H9 (cell line): ENCODE data around the gene TEC. TPM values are rescaled to one million over a fixed set of nuclear protein-coding genes. Genes with fewer than 3 reads are reported as not detected.

Experiments
- DNase-seq: peaks from one replicate; pipeline ENCODE4 v3.0.0-alpha.2; 2017
- H2AFZ ChIP-seq: one replicate; pipeline ENCODE4 v1.6.1; 2013; ENCODE audit warnings: mild to moderate bottlenecking, low read length, control low read depth, moderate library complexity
- H2AK5ac ChIP-seq: 2 replicates; pipeline ENCODE4 v1.6.1; 2013; ENCODE audit warnings: low read length, control low read depth, mixed read lengths; ENCODE audit not compliant: insufficient read length
- H2BK120ac ChIP-seq: one replicate; pipeline ENCODE4 v1.6.1; 2013; ENCODE audit warnings: low read depth, mild to moderate bottlenecking, low read length, control low read depth, inconsistent platforms; ENCODE audit not compliant: poor library complexity, severe bottlenecking
- H2BK12ac ChIP-seq: 2 replicates; pipeline ENCODE4 v1.6.1; 2013; ENCODE audit warnings: low read length, control low read depth, mixed read lengths, low read depth; ENCODE audit not compliant: insufficient read length
- H2BK15ac ChIP-seq: 2 replicates; pipeline ENCODE4 v1.6.1; 2013; ENCODE audit warnings: low read depth, low read length, control low read depth
- H2BK20ac ChIP-seq: one replicate; pipeline ENCODE4 v1.6.1; 2013; ENCODE audit warnings: low read depth, mild to moderate bottlenecking, low read length, control low read depth, inconsistent platforms; ENCODE audit not compliant: poor library complexity, severe bottlenecking
- H2BK5ac ChIP-seq: 2 replicates; pipeline ENCODE4 v1.6.1; 2013; ENCODE audit warnings: low read length, control low read depth, mixed read lengths; ENCODE audit not compliant: insufficient read length
- H3K14ac ChIP-seq: 2 replicates; pipeline ENCODE4 v1.6.1; 2013; ENCODE audit warnings: low read length, control low read depth; ENCODE audit not compliant: insufficient read depth
- H3K18ac ChIP-seq: 2 replicates; pipeline ENCODE4 v1.6.1; 2013; ENCODE audit warnings: low read depth, mild to moderate bottlenecking, mixed read lengths, low read length, control low read depth; ENCODE audit not compliant: insufficient read length
- H3K23ac ChIP-seq: 2 replicates; pipeline ENCODE4 v1.6.1; 2013; ENCODE audit warnings: low read length, control low read depth, mixed read lengths, low read depth; ENCODE audit not compliant: insufficient read length
- H3K23me2 ChIP-seq: 2 replicates; pipeline ENCODE4 v1.6.1; 2013; ENCODE audit warnings: low read depth, mild to moderate bottlenecking, mixed read lengths, low read length, control low read depth; ENCODE audit not compliant: insufficient read length, poor library complexity, severe bottlenecking
- H3K27ac ChIP-seq: 2 replicates; pipeline ENCODE4 v1.5.1; 2013; ENCODE audit warnings: low read length, control low read depth, mixed read lengths, low read depth; ENCODE audit not compliant: insufficient read length
- H3K27me3 ChIP-seq: 2 replicates; pipeline ENCODE4 v1.6.1; 2013; ENCODE audit warnings: low read length, control low read depth, inconsistent platforms; ENCODE audit not compliant: insufficient read depth
- H3K4ac ChIP-seq: 2 replicates; pipeline ENCODE4 v1.6.1; 2013; ENCODE audit warnings: low read depth, mild to moderate bottlenecking, control low read depth, inconsistent platforms, low read length, moderate library complexity
- H3K4me1 ChIP-seq: 2 replicates; pipeline ENCODE4 v1.6.1; 2013; ENCODE audit warnings: low read length, control low read depth, inconsistent platforms; ENCODE audit not compliant: insufficient read depth
- H3K4me2 ChIP-seq: 2 replicates; pipeline ENCODE4 v1.6.1; 2013; ENCODE audit warnings: low read length, control low read depth, mixed read lengths; ENCODE audit not compliant: insufficient read length, insufficient read depth
- H3K56ac ChIP-seq: 2 replicates; pipeline ENCODE4 v1.6.1; 2013; ENCODE audit warnings: low read depth, mild to moderate bottlenecking, mixed read lengths, low read length, control low read depth; ENCODE audit not compliant: insufficient read length
- H3K79me1 ChIP-seq: 2 replicates; pipeline ENCODE4 v1.6.1; 2013; ENCODE audit warnings: low read depth, mild to moderate bottlenecking, moderate library complexity, low read length, control low read depth, inconsistent platforms; ENCODE audit not compliant: insufficient read depth, poor library complexity, severe bottlenecking
- H3K79me2 ChIP-seq: 2 replicates; pipeline ENCODE4 v1.6.1; 2013; ENCODE audit warnings: low read length, control low read depth, inconsistent platforms; ENCODE audit not compliant: insufficient read depth
- H3K9ac ChIP-seq: 2 replicates; pipeline ENCODE4 v1.6.1; 2013; ENCODE audit warnings: low read length, control low read depth, mixed read lengths; ENCODE audit not compliant: insufficient read length; ENCODE audit errors: extremely low read depth
- H3K9me3 ChIP-seq: one replicate; pipeline ENCODE4 v1.6.1; 2013; ENCODE audit warnings: low read depth, low read length, inconsistent platforms; ENCODE audit not compliant: control insufficient read depth
- H3T11ph ChIP-seq: one replicate; pipeline ENCODE4 v1.6.1; 2013; ENCODE audit warnings: mild to moderate bottlenecking, low read length, control low read depth, inconsistent platforms
- H4K20me1 ChIP-seq: one replicate; pipeline ENCODE4 v1.6.1; 2013; ENCODE audit not compliant: control insufficient read depth, insufficient read length, insufficient read depth
- H4K5ac ChIP-seq: 2 replicates; pipeline ENCODE4 v1.6.1; 2013; ENCODE audit warnings: low read depth, mild to moderate bottlenecking, mixed read lengths, low read length, control low read depth; ENCODE audit not compliant: insufficient read length
- H4K8ac ChIP-seq: replicated peaks from 2 replicates; pipeline ENCODE4 v1.6.1; 2013; ENCODE audit warnings: low read length, control low read depth, mixed read lengths, low read depth; ENCODE audit not compliant: insufficient read length
- H4K91ac ChIP-seq: 2 replicates; pipeline ENCODE4 v1.6.1; 2013; ENCODE audit warnings: low read depth, mild to moderate bottlenecking, moderate library complexity, mixed read lengths, low read length, control low read depth; ENCODE audit not compliant: insufficient read length
- H3K27ac Mint-ChIP-seq, 3 experiments: 2 replicates in 2 of 3; 3 replicates in 1 of 3; pipeline ENCODE4 v1.8.0; 2020 to 2021; ENCODE audit warnings: mixed read lengths in 3 of 3, mild to moderate bottlenecking in 1 of 3, moderate library complexity in 1 of 3
- H3K27me3 Mint-ChIP-seq: 2 replicates; pipeline ENCODE4 v1.8.0; 2021; ENCODE audit warnings: low read depth, mild to moderate bottlenecking, moderate library complexity, mixed read lengths
- H3K36me3 Mint-ChIP-seq, 3 experiments: 2 replicates in 2 of 3; 3 replicates in 1 of 3; pipeline ENCODE4 v1.8.0; 2020 to 2021; ENCODE audit warnings: low read depth in 3 of 3, mixed read lengths in 3 of 3; ENCODE audit not compliant: insufficient read depth in 1 of 3
- H3K4me1 Mint-ChIP-seq, 2 experiments: 2 replicates each; pipeline ENCODE4 v1.8.0; 2020; ENCODE audit warnings: mixed read lengths in 2 of 2
- H3K4me3 Mint-ChIP-seq, 2 experiments: 2 replicates in 1 of 2; 3 replicates in 1 of 2; pipeline ENCODE4 v1.8.0; 2020 to 2021; ENCODE audit warnings: mild to moderate bottlenecking in 2 of 2, mixed read lengths in 2 of 2, moderate library complexity in 1 of 2
- H3K9me3 Mint-ChIP-seq, 2 experiments: 2 replicates in 1 of 2; 3 replicates in 1 of 2; pipeline ENCODE4 v1.8.0; 2020; ENCODE audit warnings: mild to moderate bottlenecking in 2 of 2, mixed read lengths in 2 of 2, moderate library complexity in 1 of 2
- WGBS: extraction: QIAGEN DNeasy Blood & Tissue Kit; methylation state at CpG from one replicate; pipeline ENCODE4 v1.1.7; 2013; ENCODE audit warnings: missing lambda C conversion rate, low lambda C conversion rate, mixed read lengths; ENCODE audit not compliant: insufficient read length; ENCODE audit errors: extremely low coverage; 5-methylcytosine and 5-hydroxymethylcytosine counted together
- total RNA-seq: library from RNA; stranded (reverse); gene quantifications from 2 replicates; pipeline ENCODE4 v1.2.1, GENCODE V29; 2021
- TF ChIP-seq, protein P1 (sequence below): fragments of 200-600 bp; sonication (generic); conservative IDR thresholded peaks from 3 replicates; pipeline ENCODE4 v1.8.0; 2021; ENCODE audit warnings: antibody characterized with exemption, mild to moderate bottlenecking

TEC gene
- total RNA-seq, 1 experiment from 2014 or later: 1.8 TPM

DNA sequence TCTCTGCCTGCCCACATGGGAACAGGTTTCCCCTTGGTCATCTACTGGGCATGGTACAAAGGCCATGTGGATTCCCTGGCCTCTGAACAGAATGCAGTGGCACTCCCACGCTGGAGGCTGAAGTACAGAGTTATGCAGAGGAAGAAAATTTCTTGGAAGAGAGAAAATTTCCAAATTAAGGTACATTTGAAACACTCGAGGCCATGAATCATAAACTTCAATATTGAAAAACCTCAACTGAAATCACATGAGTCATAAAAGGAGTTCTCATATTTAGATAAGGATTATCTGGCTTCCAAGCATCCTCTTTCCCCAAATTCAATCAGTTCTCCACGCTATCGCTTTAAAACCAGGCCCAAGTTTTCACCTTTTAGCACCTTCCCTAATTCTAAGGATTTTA is 107.5 kb downstream of the TEC start:
- H3K4ac ChIP-seq: no peak overlapping the region
- H4K5ac ChIP-seq: no peak overlapping the region
- no peak overlapping the region for H3K56ac ChIP-seq
- H3K4me1 ChIP-seq: no peaks in the 10 kb centered on the region
- no peaks in the 10 kb centered on the region for H3K79me2 ChIP-seq
- H3K27ac Mint-ChIP-seq: no peak overlapping the region
- no peak overlapping the region for H3T11ph ChIP-seq
- peaks cover 6% of the 10 kb centered on the region in 2 experiments for H3K4me1 Mint-ChIP-seq
- no peak overlapping the region for H4K8ac ChIP-seq
- H3K79me1 ChIP-seq: no peaks in the 10 kb centered on the region
- TF ChIP-seq, protein P1, sequence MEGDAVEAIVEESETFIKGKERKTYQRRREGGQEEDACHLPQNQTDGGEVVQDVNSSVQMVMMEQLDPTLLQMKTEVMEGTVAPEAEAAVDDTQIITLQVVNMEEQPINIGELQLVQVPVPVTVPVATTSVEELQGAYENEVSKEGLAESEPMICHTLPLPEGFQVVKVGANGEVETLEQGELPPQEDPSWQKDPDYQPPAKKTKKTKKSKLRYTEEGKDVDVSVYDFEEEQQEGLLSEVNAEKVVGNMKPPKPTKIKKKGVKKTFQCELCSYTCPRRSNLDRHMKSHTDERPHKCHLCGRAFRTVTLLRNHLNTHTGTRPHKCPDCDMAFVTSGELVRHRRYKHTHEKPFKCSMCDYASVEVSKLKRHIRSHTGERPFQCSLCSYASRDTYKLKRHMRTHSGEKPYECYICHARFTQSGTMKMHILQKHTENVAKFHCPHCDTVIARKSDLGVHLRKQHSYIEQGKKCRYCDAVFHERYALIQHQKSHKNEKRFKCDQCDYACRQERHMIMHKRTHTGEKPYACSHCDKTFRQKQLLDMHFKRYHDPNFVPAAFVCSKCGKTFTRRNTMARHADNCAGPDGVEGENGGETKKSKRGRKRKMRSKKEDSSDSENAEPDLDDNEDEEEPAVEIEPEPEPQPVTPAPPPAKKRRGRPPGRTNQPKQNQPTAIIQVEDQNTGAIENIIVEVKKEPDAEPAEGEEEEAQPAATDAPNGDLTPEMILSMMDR: no peak
- no peak overlapping the region for H3K27ac ChIP-seq
- no peak overlapping the region for H2AFZ ChIP-seq
- no peaks in the 10 kb centered on the region for H3K9me3 ChIP-seq
- no peaks in the 10 kb centered on the region; a peak in 1 of 5 replicates for H3K9me3 Mint-ChIP-seq
- no peaks in the 10 kb centered on the region for H3K23me2 ChIP-seq
- no peaks in the 10 kb centered on the region for H3K27me3 ChIP-seq
- H4K20me1 ChIP-seq: no peaks in the 10 kb centered on the region
- H2BK12ac ChIP-seq: no peak overlapping the region
- H3K23ac ChIP-seq: no peak overlapping the region
- no peak overlapping the region for H2BK5ac ChIP-seq
- H3K9ac ChIP-seq: no peak overlapping the region
- no peak overlapping the region for H4K91ac ChIP-seq
- no peak overlapping the region for H2BK120ac ChIP-seq
- WGBS: no CpG with 5 or more reads among the region's 4 CpGs
- H2BK20ac ChIP-seq: no peak overlapping the region
- no peak overlapping the region for H2BK15ac ChIP-seq
- no peak overlapping the region for H3K18ac ChIP-seq
- no peak overlapping the region for H3K14ac ChIP-seq
- H3K27me3 Mint-ChIP-seq: no peaks in the 10 kb centered on the region
- no peak overlapping the region for H2AK5ac ChIP-seq
- no peak overlapping the region for H3K4me2 ChIP-seq
- no peak for DNase-seq
- H3K4me3 Mint-ChIP-seq: no peak overlapping the region
- H3K36me3 Mint-ChIP-seq: peaks cover 0 to 8% (median 5%) of the 10 kb centered on the region in 3 experiments; a peak in 4 of 7 replicates
